NB4 (cell line): ENCODE measurements around the gene CPED1.

Experiments
- POLR2A ChIP-seq: IDR thresholded peaks from 2 replicates; pipeline ENCODE4 v1.6.1; 2011; ENCODE audit warnings: mild to moderate bottlenecking; ENCODE audit not compliant: insufficient read length; ENCODE audit errors: extremely low read depth
- TF ChIP-seq, protein P1 (sequence below): IDR thresholded peaks from one replicate; pipeline ENCODE4 v1.5.1; 2012; ENCODE audit warnings: low read depth, low read length

GRCh38 chr7:121272676-121273075 lies 284.2 kb downstream of the CPED1 start:
- no peak for TF ChIP-seq POLR2A
- TF ChIP-seq, protein P1, sequence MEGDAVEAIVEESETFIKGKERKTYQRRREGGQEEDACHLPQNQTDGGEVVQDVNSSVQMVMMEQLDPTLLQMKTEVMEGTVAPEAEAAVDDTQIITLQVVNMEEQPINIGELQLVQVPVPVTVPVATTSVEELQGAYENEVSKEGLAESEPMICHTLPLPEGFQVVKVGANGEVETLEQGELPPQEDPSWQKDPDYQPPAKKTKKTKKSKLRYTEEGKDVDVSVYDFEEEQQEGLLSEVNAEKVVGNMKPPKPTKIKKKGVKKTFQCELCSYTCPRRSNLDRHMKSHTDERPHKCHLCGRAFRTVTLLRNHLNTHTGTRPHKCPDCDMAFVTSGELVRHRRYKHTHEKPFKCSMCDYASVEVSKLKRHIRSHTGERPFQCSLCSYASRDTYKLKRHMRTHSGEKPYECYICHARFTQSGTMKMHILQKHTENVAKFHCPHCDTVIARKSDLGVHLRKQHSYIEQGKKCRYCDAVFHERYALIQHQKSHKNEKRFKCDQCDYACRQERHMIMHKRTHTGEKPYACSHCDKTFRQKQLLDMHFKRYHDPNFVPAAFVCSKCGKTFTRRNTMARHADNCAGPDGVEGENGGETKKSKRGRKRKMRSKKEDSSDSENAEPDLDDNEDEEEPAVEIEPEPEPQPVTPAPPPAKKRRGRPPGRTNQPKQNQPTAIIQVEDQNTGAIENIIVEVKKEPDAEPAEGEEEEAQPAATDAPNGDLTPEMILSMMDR: no peak
